Measurements from ENCODE around the gene SLC25A33. TPM values are rescaled to one million over a fixed set of nuclear protein-coding genes. Genes with fewer than 3 reads are reported as not detected.

SLC25A33 gene
- total and polyA plus RNA-seq, 10 donors, result 2.4 to 4.5 (median 3.2) TPM

GRCh38 chr1:9593147-9593491 lies 53.9 kb downstream of the SLC25A33 start:
- intact Hi-C loops (cut with DNase I; ENCODE audit: low total_unique reads), result no loop called here
- Histone ChIP-seq H3K27me3 (replicated peaks in 1 of 7) (no peaks in the 10 kb centered on the region), H3K4me1 (peaks cover 24 to 64% (median 53%) of the 10 kb centered on the region in 6 donors), H3K4me3 (peak overlapping the region in 1 of 8 donors; percentile 31), H3K36me3 (peaks cover 0 to 26% (median 8%) of the 10 kb centered on the region in 6 donors), H3K27ac (peak overlapping the region in 6 of 8 donors; percentile 47 to 64 (median 52)), H3K9me3 (no peaks in the 10 kb centered on the region)
- WGBS, 5 donors, result 44 to 58% (median 54%) methylated on average over 1 to 9 of the region's 9 CpGs
- no peak for DNase-seq
- TF ChIP-seq, protein P1, sequence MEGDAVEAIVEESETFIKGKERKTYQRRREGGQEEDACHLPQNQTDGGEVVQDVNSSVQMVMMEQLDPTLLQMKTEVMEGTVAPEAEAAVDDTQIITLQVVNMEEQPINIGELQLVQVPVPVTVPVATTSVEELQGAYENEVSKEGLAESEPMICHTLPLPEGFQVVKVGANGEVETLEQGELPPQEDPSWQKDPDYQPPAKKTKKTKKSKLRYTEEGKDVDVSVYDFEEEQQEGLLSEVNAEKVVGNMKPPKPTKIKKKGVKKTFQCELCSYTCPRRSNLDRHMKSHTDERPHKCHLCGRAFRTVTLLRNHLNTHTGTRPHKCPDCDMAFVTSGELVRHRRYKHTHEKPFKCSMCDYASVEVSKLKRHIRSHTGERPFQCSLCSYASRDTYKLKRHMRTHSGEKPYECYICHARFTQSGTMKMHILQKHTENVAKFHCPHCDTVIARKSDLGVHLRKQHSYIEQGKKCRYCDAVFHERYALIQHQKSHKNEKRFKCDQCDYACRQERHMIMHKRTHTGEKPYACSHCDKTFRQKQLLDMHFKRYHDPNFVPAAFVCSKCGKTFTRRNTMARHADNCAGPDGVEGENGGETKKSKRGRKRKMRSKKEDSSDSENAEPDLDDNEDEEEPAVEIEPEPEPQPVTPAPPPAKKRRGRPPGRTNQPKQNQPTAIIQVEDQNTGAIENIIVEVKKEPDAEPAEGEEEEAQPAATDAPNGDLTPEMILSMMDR (IDR thresholded peaks at IDR 0.05 in 8 of 11, conservative IDR thresholded peaks at IDR 0.05 in 3 of 11), result no peak
- TF ChIP-seq POLR2A (IDR thresholded peaks at IDR 0.05) (no peak), POLR2AphosphoS5 (IDR thresholded peaks at IDR 0.05) (no peak)

GRCh38 chr1:9593492-9594465 lies 54.5 kb downstream of the SLC25A33 start:
- H3K4me1 ChIP-seq, result peaks cover 24 to 61% (median 50%) of the 10 kb centered on the region in 6 donors
- 51 to 66% (median 63%) methylated on average over 12 to 25 of the region's 25 CpGs for WGBS, 5 donors
- H3K27ac ChIP-seq, result peak overlapping the region in 5 of 8 donors; percentile 48 to 64 (median 53)
- intact Hi-C loops (cut with DNase I; ENCODE audit: low total_unique reads), result no loop called here
- H3K9me3 ChIP-seq, result no peaks in the 10 kb centered on the region
- no peaks in the 10 kb centered on the region for H3K27me3 ChIP-seq (replicated peaks in 1 of 7)
- peak; percentile 88 for DNase-seq
- H3K36me3 ChIP-seq, result peaks cover 0 to 33% (median 14%) of the 10 kb centered on the region in 6 donors
- TF ChIP-seq POLR2AphosphoS5 (IDR thresholded peaks at IDR 0.05) (peak in 2 of 3 donors; percentile 45 to 47), POLR2A (IDR thresholded peaks at IDR 0.05) (no peak)
- H3K4me3 ChIP-seq, result peak overlapping the region in 1 of 8 donors; percentile 31

DNA sequence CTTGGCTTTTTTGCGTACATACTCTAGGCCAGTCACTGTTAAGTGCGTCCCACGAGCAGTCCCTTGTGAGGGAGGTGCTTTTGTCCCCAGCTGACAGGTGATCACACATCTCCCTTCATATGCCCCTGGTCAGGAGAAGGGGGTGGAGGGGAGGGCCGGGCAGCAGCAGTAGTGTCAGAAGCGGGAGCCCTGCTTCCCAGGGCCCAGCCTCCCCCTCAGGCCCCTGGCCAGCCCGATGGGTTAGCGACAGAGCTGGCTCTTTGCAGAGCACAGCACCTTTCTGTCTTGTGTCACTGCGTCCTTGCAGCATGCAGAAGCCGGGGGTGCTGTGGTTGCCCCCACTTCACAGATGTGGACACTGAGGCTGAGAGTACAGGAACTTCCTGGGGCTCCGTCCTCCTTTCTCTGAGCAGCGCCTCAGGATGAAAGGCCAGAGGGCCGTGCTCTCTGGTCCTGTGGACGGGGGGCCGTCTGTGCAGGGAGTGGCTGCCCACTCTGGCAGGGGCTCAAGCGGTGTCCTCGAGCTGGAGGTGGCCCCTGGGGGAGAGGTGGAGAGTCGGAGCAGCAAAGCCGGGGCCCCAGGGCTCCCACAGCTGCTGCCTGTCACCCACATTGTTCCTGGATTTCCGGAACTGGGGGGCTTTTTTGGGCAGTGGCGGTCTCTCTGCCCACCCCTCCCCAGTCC lies 55.3 kb downstream of the SLC25A33 start:
- H3K36me3 ChIP-seq, result peaks cover 0 to 41% (median 20%) of the 10 kb centered on the region in 6 donors
- H3K4me1 ChIP-seq, result peaks cover 22 to 56% (median 46%) of the 10 kb centered on the region in 6 donors
- H3K4me3 ChIP-seq, result no peak overlapping the region
- no peak for TF ChIP-seq POLR2A (IDR thresholded peaks at IDR 0.05)
- TF ChIP-seq POLR2AphosphoS5 (IDR thresholded peaks at IDR 0.05), result no peak
- TF ChIP-seq, protein P1 (IDR thresholded peaks at IDR 0.05 in 8 of 11, conservative IDR thresholded peaks at IDR 0.05 in 3 of 11), result no peak
- DNase-seq, result peak; percentile 69
- no peak overlapping the region for H3K27ac ChIP-seq
- no peaks in the 10 kb centered on the region for H3K9me3 ChIP-seq
- intact Hi-C loops (cut with DNase I; ENCODE audit: low total_unique reads), result no loop called here
- WGBS, 5 donors, result 91 to 96% (median 93%) methylated on average over 16 to 20 of the region's 20 CpGs
- no peaks in the 10 kb centered on the region for H3K27me3 ChIP-seq (replicated peaks in 1 of 7)

DNA sequence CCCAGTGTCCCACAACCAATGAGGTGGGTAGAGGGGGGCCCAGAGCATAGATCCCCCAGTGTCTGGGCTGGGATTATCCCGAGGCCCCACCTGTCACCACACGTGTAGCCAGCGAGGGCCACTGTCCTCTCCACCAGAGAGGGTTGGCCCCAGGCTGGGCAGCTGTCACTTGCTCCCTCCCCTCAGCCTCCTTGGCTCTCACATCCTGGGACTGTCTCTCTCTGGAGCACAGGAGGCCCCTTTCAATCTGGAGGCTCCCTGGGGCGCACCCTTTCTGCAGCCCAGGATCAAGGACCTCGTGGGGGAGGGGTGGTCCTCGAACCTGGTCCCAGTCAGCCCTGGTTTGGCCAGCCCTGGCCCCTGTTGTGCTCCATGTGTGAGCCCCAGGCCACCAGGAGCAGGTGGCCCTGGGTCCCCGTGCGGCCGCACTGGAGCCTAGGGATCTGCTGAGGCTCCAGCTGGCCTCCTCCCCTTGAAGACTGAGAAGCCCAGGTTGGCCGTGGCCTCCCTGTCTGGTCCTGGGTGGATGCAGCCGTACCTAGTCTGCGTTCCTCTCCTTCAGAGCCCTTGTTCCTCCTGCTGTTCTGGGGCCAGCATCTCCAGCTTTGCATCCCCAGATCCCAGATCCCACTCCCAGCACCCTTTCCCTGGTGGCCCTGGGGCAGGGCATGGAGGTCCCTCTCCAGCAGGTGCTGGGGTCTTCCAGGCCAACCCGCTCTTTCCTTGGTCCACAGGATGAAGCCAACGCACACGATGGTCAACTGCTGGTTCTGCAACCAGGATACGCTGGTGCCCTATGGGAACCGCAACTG lies 56.1 kb downstream of the SLC25A33 start:
- WGBS, 5 donors, result 86 to 94% (median 89%) methylated on average over 13 to 17 of the region's 17 CpGs
- no peak for TF ChIP-seq POLR2AphosphoS5 (IDR thresholded peaks at IDR 0.05)
- TF ChIP-seq POLR2A (IDR thresholded peaks at IDR 0.05), result no peak
- TF ChIP-seq, protein P1 (IDR thresholded peaks at IDR 0.05 in 8 of 11, conservative IDR thresholded peaks at IDR 0.05 in 3 of 11), result no peak
- intact Hi-C loops (cut with DNase I; ENCODE audit: low total_unique reads), result no loop called here
- H3K9me3 ChIP-seq, result no peaks in the 10 kb centered on the region
- H3K27me3 ChIP-seq (replicated peaks in 1 of 7), result no peaks in the 10 kb centered on the region
- H3K36me3 ChIP-seq, result peaks cover 0 to 49% (median 24%) of the 10 kb centered on the region in 6 donors
- DNase-seq, result peak; percentile 64
- no peak overlapping the region for H3K4me3 ChIP-seq
- H3K4me1 ChIP-seq, result peaks cover 16 to 48% (median 39%) of the 10 kb centered on the region in 6 donors
- H3K27ac ChIP-seq, result no peak overlapping the region
